LNCAP (cell line): ENCODE data around the gene ROBO4.

Experiments used
- TF ChIP-seq, protein P1 (sequence below): fragments of 450-650 bp; IDR thresholded peaks from 2 replicates; pipeline ENCODE4 v1.5.1; 2017; ENCODE audit warnings: mild to moderate bottlenecking

Gene ROBO4

DNA sequence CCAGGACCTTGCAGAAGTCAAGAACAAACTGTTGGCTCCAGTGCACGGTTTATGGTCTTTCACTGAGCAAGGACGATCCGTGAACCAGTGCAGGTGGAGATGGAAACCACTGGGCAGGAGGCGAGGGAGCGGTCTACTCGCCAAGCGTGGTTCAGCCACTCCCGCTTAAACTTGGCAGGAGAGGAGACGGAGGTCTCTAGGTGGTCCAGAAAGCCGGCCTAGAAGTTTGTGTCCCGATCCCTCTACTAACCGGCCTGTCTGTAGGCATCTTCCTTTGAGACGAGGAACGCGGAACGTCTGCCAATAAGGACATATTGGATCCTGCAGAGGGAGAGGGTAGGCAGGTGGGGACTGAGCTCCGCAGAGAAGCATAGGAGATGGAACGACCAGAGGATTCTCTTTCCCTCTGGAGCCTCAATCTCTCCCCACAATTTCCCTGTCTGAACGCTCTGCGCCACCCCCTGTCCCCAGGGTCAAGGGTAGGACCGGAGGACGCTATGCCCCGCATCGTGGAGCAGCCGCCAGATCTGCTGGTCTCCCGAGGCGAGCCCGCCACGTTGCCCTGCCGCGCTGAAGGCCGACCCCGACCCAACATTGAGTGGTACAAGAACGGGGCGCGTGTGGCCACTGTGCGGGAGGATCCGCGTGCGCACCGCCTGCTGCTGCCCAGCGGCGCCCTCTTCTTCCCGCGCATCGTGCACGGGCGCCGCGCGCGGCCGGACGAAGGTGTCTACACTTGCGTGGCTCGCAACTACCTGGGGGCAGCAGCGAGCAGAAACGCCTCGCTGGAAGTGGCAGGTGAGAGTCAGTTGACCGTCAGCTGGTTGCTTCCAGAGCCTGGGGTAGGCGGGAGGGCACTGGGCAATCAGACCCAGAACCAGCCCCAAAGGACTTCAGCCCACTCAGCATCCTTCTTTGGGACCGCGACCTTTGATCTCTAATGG, 29.1 kb downstream of the ROBO4 start:
- TF ChIP-seq, protein P1, sequence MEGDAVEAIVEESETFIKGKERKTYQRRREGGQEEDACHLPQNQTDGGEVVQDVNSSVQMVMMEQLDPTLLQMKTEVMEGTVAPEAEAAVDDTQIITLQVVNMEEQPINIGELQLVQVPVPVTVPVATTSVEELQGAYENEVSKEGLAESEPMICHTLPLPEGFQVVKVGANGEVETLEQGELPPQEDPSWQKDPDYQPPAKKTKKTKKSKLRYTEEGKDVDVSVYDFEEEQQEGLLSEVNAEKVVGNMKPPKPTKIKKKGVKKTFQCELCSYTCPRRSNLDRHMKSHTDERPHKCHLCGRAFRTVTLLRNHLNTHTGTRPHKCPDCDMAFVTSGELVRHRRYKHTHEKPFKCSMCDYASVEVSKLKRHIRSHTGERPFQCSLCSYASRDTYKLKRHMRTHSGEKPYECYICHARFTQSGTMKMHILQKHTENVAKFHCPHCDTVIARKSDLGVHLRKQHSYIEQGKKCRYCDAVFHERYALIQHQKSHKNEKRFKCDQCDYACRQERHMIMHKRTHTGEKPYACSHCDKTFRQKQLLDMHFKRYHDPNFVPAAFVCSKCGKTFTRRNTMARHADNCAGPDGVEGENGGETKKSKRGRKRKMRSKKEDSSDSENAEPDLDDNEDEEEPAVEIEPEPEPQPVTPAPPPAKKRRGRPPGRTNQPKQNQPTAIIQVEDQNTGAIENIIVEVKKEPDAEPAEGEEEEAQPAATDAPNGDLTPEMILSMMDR = 0 out of 2 replicates have a peak, but pooled peaks have one; percentile 11

DNA sequence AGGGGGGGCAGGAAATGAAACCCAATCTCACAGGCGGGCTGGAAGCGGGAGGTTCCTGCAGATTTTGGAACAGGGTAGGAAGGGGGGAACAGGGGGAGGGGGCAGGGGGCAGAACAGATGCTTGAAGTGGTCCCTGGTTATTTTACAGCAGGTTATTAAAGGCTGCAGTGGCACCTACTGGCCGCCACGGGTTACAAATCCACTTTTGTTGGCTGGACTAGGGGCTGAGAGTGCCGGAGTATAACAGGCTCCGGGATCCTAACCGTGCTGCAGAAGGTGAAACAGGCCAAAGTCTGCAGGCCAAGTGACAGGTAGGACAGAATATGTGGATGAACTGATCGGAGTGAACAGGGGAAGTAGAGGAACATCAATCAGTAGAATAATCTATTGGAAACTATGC, 30.0 kb downstream of the ROBO4 start:
- TF ChIP-seq, protein P1 = peak; percentile 53

DNA sequence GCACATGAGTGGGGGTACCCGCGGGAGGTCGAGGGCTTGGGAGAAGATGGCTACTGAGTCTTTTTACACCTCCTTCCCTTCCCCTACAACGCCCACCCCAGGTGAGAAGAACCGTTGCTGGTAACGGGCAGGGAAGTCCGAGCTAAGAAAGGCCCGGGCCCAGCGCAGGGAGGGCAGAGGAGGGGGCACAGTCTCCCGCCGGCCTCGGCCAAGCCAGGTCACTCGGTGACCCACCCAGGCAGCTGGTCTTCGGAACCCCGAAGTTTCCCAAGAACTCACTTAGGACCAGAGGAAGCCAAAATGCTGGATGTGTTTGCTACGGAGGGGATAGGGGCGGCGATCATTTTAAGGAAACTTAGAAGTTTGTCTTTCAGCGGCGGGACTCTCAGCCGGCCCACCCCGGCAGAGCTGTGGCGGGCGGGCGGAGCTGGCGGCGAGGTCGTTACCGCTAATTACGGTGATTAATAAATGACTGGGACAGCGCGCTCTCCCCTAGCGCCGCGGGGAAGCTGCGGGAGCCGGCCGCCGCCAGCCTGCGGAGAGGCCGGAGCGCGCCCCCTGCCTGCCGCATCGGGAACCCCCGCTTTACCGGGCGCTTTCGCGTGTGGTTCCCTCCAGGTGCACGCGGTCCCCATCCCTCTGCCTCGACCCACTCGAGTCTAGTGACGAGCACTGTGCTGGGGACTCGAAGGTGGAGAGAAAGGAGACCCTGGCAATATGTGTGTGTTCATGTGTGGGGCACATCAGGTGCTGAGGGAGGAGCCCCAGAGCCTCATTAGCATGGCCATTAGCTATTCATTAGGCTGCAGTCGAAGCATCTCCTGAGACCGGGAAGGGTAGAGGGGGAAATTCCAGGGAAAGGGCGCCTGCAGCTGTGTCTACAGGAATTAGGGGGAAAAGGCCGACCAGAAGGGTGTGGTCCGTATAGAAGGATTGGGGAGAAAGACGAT, 31.5 kb downstream of the ROBO4 start:
- TF ChIP-seq, protein P1 = peak; percentile 93

DNA sequence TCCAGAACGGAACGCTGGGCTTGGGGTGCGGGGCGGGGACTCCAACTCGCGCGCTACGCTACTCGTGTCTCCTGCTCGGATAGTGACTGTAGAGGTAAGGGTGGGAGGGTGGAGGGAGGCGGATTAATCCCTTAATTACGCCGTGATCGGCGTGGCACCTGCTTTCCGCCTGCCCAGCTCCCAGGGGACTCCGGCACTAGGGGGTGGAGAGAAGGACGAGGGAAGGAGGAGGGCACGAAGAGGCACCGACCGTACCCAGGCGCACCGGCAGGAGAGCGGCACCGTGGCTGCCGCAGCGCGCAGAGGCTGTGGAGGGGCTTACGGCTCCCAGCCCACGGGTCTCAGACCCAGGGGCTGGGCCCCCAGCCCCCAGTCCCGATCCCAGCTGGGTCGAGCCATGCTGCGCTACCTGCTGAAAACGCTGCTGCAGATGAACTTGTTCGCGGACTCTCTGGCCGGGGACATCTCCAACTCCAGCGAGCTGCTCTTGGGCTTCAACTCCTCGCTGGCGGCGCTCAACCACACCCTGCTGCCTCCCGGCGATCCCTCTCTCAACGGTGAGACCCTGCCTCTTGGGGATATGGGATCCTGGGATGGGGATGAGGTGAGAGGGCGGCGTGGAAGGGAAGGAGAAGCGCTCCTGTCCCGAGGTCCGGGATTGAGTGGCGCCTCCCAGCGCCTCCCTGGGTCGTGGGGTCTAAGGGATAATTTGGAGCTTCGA, 32.3 kb downstream of the ROBO4 start, which contains the start of gene ROBO3:
ROBO3 (plus strand) TSS at position 252 of the 721 bp plus-strand sequence; CDS start at position 398, 146 bp downstream.
- TF ChIP-seq, protein P1 = no peak

DNA sequence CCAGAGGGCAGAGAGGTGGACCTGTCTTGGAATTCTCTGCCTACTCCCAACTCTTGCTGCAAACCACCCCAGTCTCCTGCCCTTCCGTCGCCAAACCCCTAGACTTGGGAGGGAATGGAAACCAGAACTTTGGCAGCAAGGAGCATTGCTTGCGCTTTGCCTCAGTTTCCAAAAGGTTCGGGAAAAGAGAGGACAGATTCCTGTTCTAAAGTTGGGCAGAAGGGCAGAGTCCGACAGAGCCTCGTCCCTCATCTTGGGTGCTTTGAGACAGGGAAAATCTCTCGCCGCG, 32.8 kb downstream of the ROBO4 start:
- TF ChIP-seq, protein P1 = no peak

DNA sequence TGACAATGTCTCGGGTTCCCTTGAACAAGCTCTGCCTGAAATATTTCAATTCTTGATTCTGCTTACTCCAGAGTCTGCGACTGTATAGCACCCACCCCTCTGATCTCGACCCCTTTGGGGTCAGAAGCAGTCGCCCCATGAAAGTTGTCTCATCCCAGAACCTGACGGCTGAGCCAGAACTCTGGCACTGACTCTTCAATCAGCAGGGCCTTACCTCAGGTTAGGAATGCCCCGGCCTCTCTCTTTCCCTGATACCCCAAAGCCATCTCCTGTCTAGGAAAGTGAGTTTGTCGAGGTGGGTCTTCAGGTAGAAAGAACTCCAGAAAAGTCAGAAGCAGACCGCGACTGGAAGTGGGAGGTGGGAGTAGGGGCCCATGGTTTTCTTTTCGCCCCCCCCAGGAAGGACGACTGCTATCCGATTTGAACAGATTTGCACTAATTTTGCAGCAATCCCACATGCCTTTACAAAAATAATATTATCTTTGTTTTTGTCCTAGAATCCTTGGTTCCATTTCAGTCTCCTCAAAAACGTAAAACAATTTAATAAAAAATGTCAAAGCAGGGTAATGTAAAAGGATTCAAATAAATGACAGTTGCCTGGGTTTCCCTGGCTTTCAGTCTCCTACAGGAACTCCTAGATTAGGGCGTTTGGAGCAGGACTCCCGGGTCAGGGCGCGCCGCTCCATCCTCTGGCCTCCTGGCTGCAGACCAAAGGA, 33.3 kb downstream of the ROBO4 start:
- TF ChIP-seq, protein P1 = no peak
